RPMI8226 (cell line): Measurements from ENCODE around the gene DNAH10.
"Not testable (repeated sequence)": the region's sequence is repeated elsewhere in the genome, so short reads cannot be mapped to it uniquely, and the experiment has no call there.

Experiments used
- DNase-seq: peaks from one replicate; pipeline ENCODE4 v3.0.0-alpha.2; 2015

DNAH10 gene

GRCh38 chr12:123749355-123749754 is 12.7 kb upstream of the DNAH10 start:
- DNase-seq: no peak

GRCh38 chr12:123750159-123750656 is 11.9 kb upstream of the DNAH10 start:
- DNase-seq: no peak

GRCh38 chr12:123752046-123752445 is 10.1 kb upstream of the DNAH10 start:
- no peak for DNase-seq

GRCh38 chr12:123754041-123754772 is 7.9 kb upstream of the DNAH10 start:
- DNase-seq: no peak

GRCh38 chr12:123757561-123757960 is 4.5 kb upstream of the DNAH10 start:
- no peak for DNase-seq

- DNase-seq: no peak
These were observed 1.7 kb upstream of the DNAH10 start for GRCh38 chr12:123760267-123760938.

- no peak for DNase-seq
These were observed 583 bp downstream of the DNAH10 start for GRCh38 chr12:123762715-123763052.

GRCh38 chr12:123763093-123763492 is 992 bp downstream of the DNAH10 start:
- no peak for DNase-seq

- DNase-seq: no peak
These were observed 2.0 kb downstream of the DNAH10 start for GRCh38 chr12:123764109-123764508.

GRCh38 chr12:123765504-123766035 is 3.5 kb downstream of the DNAH10 start:
- DNase-seq: no peak

- DNase-seq: peak; percentile 63
These were observed 5.5 kb downstream of the DNAH10 start for GRCh38 chr12:123767613-123768012.

- DNase-seq: no peak
These were observed 9.2 kb downstream of the DNAH10 start for GRCh38 chr12:123771261-123771660.

- DNase-seq: no peak
These were observed 10.0 kb downstream of the DNAH10 start for GRCh38 chr12:123772074-123772473.

- no peak for DNase-seq
These were observed 11.3 kb downstream of the DNAH10 start for GRCh38 chr12:123773375-123773774.

- DNase-seq: no peak
These were observed 17.4 kb downstream of the DNAH10 start for GRCh38 chr12:123779551-123779950.

GRCh38 chr12:123782997-123783792 is 21.1 kb downstream of the DNAH10 start:
- DNase-seq: no peak

GRCh38 chr12:123787466-123787865 is 25.4 kb downstream of the DNAH10 start:
- no peak for DNase-seq

- DNase-seq: no peak
These were observed 26.4 kb downstream of the DNAH10 start for GRCh38 chr12:123788541-123788940.

GRCh38 chr12:123789422-123789821 is 27.3 kb downstream of the DNAH10 start:
- DNase-seq: not testable (repeated sequence)

- DNase-seq: no peak
These were observed 28.9 kb downstream of the DNAH10 start for GRCh38 chr12:123790905-123791467.

GRCh38 chr12:123794027-123794426 is 31.9 kb downstream of the DNAH10 start:
- DNase-seq: no peak

- DNase-seq: no peak
These were observed 36.4 kb downstream of the DNAH10 start for GRCh38 chr12:123798518-123798917.

GRCh38 chr12:123799227-123799626 is 37.1 kb downstream of the DNAH10 start:
- no peak for DNase-seq
